ENCODE results near the gene KBTBD4.
A peak's percentile ranks its signal among the peaks of the same experiment; 100 is the strongest.

- no peak for TF ChIP-seq CTCF (IDR thresholded peaks at IDR 0.05; ENCODE audit: low read depth, low read length)
- TF ChIP-seq, protein P1, sequence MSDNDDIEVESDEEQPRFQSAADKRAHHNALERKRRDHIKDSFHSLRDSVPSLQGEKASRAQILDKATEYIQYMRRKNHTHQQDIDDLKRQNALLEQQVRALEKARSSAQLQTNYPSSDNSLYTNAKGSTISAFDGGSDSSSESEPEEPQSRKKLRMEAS (IDR thresholded peaks at IDR 0.05; ENCODE audit: low read depth, low read length) = peak; percentile 99
Measured at GRCh38 chr11:47587723-47588326, 9.1 kb upstream of the KBTBD4 start.
